ENCODE data around the gene ZNF23. TPM values are rescaled to one million over a fixed set of nuclear protein-coding genes. Genes with fewer than 3 reads are reported as not detected.

Gene ZNF23
- total RNA-seq, 2 experiments from 2014 or later, result 6.0 to 7.3 TPM

DNA sequence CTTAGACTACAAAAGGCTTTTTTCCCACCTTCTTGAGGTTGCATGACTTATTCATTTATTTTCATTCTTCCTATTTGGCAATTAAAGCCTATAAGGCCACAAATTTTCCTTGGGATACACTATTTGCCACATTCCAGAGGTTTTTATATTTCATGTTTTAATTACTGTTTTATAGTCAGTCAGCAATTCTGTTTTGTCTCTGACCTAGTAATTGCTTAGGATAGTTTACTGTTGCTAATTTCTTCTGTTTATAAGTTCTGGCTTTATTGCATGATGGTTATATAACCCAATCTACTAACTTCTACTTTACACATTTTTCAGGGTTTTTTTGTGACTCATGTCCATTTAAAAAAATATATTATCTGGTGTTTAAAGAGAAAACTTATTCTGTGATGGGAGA, 2.5 kb downstream of the ZNF23 start:
- peaks cover 24% of the 10 kb centered on the region for H3K4me1 Mint-ChIP-seq
- ChIA-PET POLR2A (no interaction called here), CTCF (no interaction called here)
- H3K27ac Mint-ChIP-seq, result no peak overlapping the region
- no peak overlapping the region for H3K4me3 Mint-ChIP-seq
- no peak for DNase-seq
- H3K36me3 Mint-ChIP-seq (ENCODE audit: low read depth), result peaks cover 16% of the 10 kb centered on the region
- peaks cover 2% of the 10 kb centered on the region for H3K9me3 Mint-ChIP-seq
- no peaks in the 10 kb centered on the region for H3K27me3 Mint-ChIP-seq

DNA sequence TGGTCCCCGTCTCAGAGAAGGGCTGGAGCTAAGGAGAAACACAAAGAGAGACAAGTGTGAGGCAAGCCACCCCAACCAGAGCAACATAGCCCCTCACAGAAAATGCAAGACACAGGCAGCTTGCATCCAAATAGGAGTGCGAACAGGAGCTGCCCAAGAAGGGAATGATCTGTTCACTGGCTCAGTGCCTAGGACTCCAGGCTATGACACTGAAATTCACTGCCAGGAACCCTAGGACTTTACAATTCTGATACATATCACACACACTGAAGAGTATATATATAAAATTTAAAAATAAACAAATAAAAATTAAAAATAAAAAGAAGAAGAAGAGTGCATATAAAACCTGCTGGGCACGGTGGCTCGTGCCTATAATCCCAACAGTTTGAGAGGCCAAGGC, 5.2 kb downstream of the ZNF23 start:
- Mint-ChIP-seq H3K27me3 (no peaks in the 10 kb centered on the region), H3K27ac (no peak overlapping the region), H3K4me1 (peaks cover 13% of the 10 kb centered on the region), H3K4me3 (no peak overlapping the region), H3K9me3 (peaks cover 17% of the 10 kb centered on the region), H3K36me3 (ENCODE audit: low read depth) (peaks cover 39% of the 10 kb centered on the region)
- ChIA-PET POLR2A (no interaction called here), CTCF (no interaction called here)
- DNase-seq, result no peak

DNA sequence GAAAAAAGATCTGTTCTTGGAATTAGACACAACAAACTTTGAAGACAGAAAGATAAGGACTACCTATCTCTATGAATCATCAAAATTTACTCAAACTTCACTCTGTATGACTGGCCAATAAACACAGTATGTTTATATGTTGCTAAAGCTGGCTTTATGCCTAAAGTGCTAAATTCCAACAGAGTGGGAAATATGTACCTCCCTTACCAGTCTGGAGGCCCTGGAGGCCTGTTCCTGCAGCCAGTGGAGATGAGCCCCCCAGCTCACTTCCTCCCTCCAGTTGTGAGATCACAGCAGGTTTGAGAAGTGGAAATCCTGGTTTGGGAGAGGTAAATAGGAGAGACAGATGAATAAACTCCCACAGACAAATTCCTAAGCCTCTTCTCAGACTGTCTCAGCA, 9.0 kb downstream of the ZNF23 start:
- H3K27ac Mint-ChIP-seq, result no peak overlapping the region
- peaks cover 47% of the 10 kb centered on the region for H3K9me3 Mint-ChIP-seq
- peaks cover 76% of the 10 kb centered on the region for H3K36me3 Mint-ChIP-seq (ENCODE audit: low read depth)
- H3K27me3 Mint-ChIP-seq, result no peaks in the 10 kb centered on the region
- DNase-seq, result no peak
- no peaks in the 10 kb centered on the region for H3K4me1 Mint-ChIP-seq
- no peak overlapping the region for H3K4me3 Mint-ChIP-seq
- ChIA-PET POLR2A (no interaction called here), CTCF (interaction anchor here (0.7 kb wide), 1 partner anchor 8 kb away, joined by 3 read pairs; no protein-coding TSS in a partner anchor)

DNA sequence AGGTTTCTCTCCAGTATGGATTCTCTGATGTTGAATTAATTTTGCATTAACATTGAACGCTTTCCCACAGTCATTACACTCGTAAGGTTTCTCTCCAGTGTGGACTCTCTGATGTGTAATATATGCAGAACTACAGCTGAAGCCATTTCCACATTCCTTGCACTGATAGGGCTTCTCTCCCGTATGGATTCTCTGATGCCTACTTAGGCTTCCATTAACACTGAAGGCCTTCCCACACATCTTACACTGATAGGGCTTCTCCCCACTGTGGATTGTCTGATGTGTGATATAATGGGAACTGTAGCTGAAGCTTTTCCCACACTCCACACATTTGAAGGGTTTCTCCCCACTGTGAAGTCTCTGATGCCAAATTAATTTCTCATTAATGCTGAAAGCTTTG, 13.0 kb downstream of the ZNF23 start:
- Mint-ChIP-seq H3K4me3 (no peak overlapping the region), H3K9me3 (peaks cover 63% of the 10 kb centered on the region), H3K36me3 (ENCODE audit: low read depth) (peaks cover 65% of the 10 kb centered on the region), H3K27me3 (no peaks in the 10 kb centered on the region), H3K4me1 (no peaks in the 10 kb centered on the region), H3K27ac (no peak overlapping the region)
- CTCF ChIA-PET, result no interaction called here
- DNase-seq, result no peak
- POLR2A ChIA-PET, result no interaction called here

DNA sequence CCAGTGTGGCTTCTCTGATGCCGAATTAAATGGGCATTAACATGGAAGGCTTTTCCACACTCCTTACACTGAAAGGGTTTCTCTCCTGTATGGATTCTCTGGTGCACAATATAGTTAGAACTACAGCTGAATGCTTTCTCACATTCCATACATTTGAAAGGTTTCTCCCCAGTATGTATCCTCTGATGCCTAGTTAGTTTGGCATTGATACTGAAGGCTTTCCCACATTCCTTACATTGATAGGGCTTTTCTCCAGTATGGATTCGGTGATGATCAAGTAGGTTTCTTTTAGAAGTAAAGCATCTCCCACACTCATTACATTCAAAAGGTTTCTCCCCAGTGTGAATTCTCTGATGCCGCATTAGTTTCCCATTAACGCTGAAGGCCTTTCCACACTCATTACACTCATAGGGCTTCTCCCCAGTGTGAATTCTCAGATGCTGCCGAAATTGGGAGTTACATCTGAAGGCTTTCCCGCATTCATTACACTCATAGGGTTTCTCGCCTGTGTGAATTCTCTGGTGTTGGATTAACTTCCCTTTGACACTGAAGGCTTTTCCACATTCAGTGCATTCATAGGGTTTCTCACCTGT, 13.7 kb downstream of the ZNF23 start:
- Mint-ChIP-seq H3K27ac (no peak overlapping the region), H3K4me3 (no peak overlapping the region), H3K9me3 (peaks cover 64% of the 10 kb centered on the region), H3K36me3 (ENCODE audit: low read depth) (peaks cover 64% of the 10 kb centered on the region), H3K4me1 (no peaks in the 10 kb centered on the region), H3K27me3 (no peaks in the 10 kb centered on the region)
- no peak for DNase-seq
- POLR2A ChIA-PET, result no interaction called here
- CTCF ChIA-PET, result no interaction called here

DNA sequence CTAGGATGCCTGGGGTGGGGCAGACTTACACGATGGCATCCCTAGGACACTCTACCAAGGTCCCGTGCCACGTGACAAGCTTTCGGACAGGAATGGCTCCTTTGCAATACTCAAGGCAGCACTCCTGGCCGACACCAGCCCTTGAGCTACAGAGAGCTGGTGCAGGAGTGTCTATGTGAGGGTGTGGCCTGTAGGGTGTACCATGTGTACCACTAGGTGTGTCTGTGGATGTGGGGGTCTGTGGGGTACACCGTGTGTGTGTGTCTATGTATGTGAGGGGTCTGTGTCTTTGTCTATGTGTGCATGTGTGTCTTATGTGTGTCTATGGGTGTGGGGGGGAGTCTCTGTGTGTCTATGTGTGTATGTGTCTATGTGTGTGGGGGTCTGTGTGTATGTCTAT, 18.3 kb downstream of the ZNF23 start:
- Mint-ChIP-seq H3K27me3 (no peaks in the 10 kb centered on the region), H3K4me1 (no peaks in the 10 kb centered on the region), H3K4me3 (no peak overlapping the region), H3K36me3 (ENCODE audit: low read depth) (peaks cover 18% of the 10 kb centered on the region), H3K9me3 (peaks cover 30% of the 10 kb centered on the region), H3K27ac (no peak overlapping the region)
- CTCF ChIA-PET, result no interaction called here
- POLR2A ChIA-PET, result no interaction called here
- DNase-seq, result no peak

DNA sequence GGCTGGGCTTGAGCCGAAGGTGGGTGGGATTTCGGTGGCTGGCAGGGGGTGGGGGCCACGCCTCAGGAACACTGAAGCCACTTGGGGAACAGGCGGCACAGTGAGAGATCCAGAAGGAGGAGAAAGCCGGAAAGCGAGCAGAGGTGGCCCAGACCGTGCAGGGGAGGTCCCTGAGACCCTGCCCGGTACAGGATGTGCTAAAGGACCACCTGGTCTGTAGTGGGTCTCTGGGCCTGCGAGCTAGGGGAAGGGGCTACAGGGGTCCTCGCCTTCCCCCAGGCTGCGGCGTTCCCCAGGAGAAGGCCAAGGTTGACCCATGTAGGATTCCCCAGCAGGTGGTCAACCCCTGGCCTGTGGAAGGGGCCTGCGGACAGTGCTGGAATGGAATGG, 20.0 kb downstream of the ZNF23 start, which contains the start of gene TLE7:
Gene TLE7 (minus strand): TSS at position 4 of the 390 bp plus-strand sequence. CDS start 8,730 bp downstream, outside the sequence.
- ChIA-PET CTCF (no interaction called here), POLR2A (no interaction called here)
- Mint-ChIP-seq H3K36me3 (ENCODE audit: low read depth) (peaks cover 8% of the 10 kb centered on the region), H3K4me3 (no peak within 1 kb of the TSS), H3K27me3 (peaks cover 4% of the 10 kb centered on the region), H3K9me3 (peaks cover 17% of the 10 kb centered on the region), H3K4me1 (no peaks in the 10 kb centered on the region), H3K27ac (no peak within 1 kb of the TSS)
- no peak for DNase-seq

DNA sequence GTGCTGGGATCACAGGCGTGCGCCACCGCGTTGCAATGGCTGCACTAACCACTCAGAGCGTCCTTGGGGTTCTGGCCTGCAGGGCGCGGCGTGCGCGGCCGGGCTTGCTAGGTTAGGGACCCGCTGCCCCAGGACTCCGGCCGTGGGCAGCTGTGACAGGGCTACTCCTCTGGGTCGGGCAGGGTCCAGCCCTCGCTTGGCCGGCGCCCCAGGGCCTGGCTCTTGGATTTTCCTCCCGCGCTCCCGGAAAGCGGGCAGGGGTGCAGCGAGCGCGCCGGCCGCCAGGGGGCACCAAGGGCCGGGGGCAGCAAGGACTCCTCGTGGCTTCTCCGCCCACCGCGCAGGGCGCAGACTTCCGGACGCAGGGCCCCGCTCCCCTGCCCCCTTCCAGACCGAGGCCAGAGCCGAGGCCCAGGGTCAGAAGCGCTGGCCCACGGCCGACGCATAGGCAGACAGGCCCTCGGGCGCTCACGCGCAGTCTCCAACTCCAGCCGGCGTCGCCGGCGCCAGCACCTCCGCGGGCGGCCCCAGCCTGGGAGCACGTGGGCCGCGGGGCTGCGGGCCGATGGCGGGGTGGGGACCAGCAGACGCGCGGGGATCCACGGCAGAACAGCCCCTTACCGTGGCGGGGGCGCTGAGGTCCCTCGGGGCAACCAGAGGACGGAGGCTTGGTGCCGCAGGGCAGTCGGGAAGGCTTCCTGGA, 20.5 kb downstream of the ZNF23 start:
- no peak for DNase-seq
- Mint-ChIP-seq H3K36me3 (ENCODE audit: low read depth) (peaks cover 8% of the 10 kb centered on the region), H3K4me1 (no peaks in the 10 kb centered on the region), H3K4me3 (no peak overlapping the region), H3K27ac (no peak overlapping the region), H3K27me3 (peaks cover 4% of the 10 kb centered on the region), H3K9me3 (peaks cover 17% of the 10 kb centered on the region)
- POLR2A ChIA-PET, result no interaction called here
- CTCF ChIA-PET, result no interaction called here

DNA sequence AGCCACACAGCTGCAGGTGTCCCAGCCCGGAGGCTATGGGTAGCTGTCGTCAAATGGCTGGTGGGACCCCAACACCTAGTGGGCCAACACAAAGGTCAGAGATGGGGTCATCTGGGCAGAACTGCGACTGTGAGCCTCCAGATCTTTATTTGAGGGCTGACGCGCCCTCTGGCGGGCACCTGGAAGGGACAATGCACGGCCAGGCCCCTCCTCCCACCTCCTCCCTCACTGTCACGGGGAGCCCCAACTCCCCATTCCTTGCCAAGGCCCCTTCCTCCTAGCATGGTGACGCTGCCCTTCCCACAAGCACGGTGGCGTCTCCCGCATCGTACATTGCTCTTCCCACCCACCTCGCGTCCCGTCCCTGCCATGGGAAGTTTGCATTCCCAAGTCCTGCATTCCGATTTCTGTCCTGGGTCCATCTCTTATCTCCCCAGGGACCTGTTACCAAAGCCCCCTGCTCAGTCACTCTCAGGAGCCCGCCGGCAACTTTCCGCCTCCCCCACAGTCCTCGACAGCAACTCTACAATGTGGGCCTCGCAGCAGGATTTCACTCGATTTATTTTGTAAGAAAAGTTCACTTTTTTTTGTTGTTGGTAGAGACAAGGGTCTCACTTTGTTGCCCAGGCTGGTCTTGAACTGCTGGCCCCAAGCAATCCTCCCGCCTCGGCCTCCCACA, 21.2 kb downstream of the ZNF23 start:
- H3K27me3 Mint-ChIP-seq, result peaks cover 4% of the 10 kb centered on the region
- ChIA-PET CTCF (interaction anchor here (1.1 kb wide), 1 partner anchor 59 kb away, joined by 5 read pairs; no protein-coding TSS in a partner anchor), POLR2A (no interaction called here)
- H3K27ac Mint-ChIP-seq, result no peak overlapping the region
- no peak for DNase-seq
- H3K4me3 Mint-ChIP-seq, result no peak overlapping the region
- H3K36me3 Mint-ChIP-seq (ENCODE audit: low read depth), result peaks cover 6% of the 10 kb centered on the region
- H3K9me3 Mint-ChIP-seq, result peaks cover 13% of the 10 kb centered on the region
- H3K4me1 Mint-ChIP-seq, result no peaks in the 10 kb centered on the region

DNA sequence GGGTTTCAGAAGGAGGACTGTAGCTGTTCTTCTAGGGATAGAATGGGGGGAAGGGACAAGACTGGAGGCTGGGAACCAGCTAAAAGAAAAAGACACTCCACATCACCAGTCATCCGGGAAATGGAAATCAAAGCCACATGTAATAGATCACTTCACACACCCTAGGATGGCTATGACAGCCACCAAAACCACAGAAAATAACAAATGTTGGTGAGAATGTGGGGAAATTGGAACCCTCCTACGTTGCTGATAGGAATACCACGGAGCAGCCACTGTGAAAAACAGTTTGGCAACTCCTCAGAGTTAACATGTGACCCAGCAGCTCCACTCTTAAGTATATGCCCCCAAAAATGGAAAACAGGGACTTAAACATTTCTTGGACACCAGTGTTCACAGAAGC, 22.5 kb downstream of the ZNF23 start:
- Mint-ChIP-seq H3K36me3 (ENCODE audit: low read depth) (peaks cover 5% of the 10 kb centered on the region), H3K27me3 (peaks cover 4% of the 10 kb centered on the region), H3K27ac (no peak overlapping the region), H3K4me3 (no peak overlapping the region), H3K9me3 (peaks cover 7% of the 10 kb centered on the region), H3K4me1 (no peaks in the 10 kb centered on the region)
- ChIA-PET CTCF (interaction anchor here (1.1 to 1.5 kb wide), 2 partner anchors 12 to 60 kb away, joined by 4 to 5 read pairs; no protein-coding TSS in a partner anchor), POLR2A (no interaction called here)
- DNase-seq, result no peak

DNA sequence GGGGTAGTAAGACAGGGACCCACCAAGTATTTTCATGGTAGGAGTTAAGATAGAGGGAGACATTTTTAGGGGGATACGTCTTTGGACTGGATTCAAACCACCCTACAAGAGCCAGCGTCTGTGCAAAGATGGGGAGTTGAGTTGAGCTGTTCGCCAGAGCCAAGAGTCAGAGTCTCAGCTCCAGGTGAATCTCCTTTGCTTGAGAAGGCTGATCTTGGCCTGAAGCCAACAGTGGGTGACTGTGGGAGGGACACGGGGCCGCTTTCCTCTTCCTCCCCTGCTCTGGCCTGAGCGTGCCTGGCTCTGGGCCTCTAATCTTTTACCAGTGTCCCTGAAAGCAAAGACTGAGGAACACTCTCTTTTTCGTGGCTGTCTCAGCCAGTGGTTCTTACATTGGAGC, 25.6 kb downstream of the ZNF23 start:
- no peaks in the 10 kb centered on the region for H3K9me3 Mint-ChIP-seq
- no peak overlapping the region for H3K4me3 Mint-ChIP-seq
- ChIA-PET POLR2A (no interaction called here), CTCF (no interaction called here)
- DNase-seq, result no peak
- no peaks in the 10 kb centered on the region for H3K4me1 Mint-ChIP-seq
- no peaks in the 10 kb centered on the region for H3K36me3 Mint-ChIP-seq (ENCODE audit: low read depth)
- peaks cover 4% of the 10 kb centered on the region for H3K27me3 Mint-ChIP-seq
- no peak overlapping the region for H3K27ac Mint-ChIP-seq

DNA sequence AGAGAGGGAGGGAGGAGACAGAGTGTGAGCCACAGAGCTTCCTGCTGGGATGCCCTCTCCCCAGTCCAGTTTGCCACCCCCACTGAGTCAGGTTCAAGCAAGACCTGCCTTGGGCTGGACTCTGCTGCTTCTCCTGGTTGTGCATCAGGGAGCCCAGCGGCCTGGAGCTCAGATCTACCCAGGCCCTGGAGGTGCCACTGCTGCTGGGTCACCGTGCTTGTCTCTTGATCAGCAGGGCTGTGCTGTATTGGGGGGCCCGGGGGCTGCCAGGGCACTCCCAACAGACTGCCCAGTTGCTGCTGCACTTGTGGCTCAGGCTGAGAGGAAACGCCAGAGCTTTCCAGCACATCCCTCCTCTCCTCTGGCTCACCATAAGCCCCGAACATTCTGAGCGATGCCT, 29.1 kb downstream of the ZNF23 start:
- H3K27ac Mint-ChIP-seq, result no peak overlapping the region
- POLR2A ChIA-PET, result no interaction called here
- DNase-seq, result no peak
- H3K4me3 Mint-ChIP-seq, result no peak overlapping the region
- H3K36me3 Mint-ChIP-seq (ENCODE audit: low read depth), result no peaks in the 10 kb centered on the region
- CTCF ChIA-PET, result interaction anchor here (1.6 kb wide), 1 partner anchor 67 kb away, joined by 3 read pairs; no protein-coding TSS in a partner anchor
- no peaks in the 10 kb centered on the region for H3K4me1 Mint-ChIP-seq
- H3K27me3 Mint-ChIP-seq, result peaks cover 10% of the 10 kb centered on the region
- H3K9me3 Mint-ChIP-seq, result no peaks in the 10 kb centered on the region

DNA sequence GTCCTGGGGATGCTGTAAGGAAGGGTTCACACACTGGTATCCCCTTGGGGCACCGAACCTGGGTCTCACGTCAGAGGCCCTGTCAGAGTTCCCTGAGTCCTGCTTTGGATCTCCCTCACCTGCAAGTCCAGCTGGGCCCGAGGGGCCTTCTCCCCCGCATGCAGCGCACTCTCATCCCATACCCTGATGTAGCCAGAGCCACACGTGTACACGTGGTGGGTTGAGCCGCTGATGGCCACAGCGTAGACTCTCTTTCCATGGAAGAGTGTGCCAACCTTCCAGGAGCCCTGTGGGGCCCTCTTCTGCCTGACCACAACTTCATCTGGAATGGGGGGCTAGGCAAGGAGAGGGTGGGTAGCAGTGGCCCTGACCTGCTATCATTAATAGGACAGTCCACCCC, 30.1 kb downstream of the ZNF23 start:
- Mint-ChIP-seq H3K36me3 (ENCODE audit: low read depth) (no peaks in the 10 kb centered on the region), H3K27me3 (peaks cover 9% of the 10 kb centered on the region), H3K27ac (no peak overlapping the region), H3K4me3 (no peak overlapping the region), H3K9me3 (no peaks in the 10 kb centered on the region), H3K4me1 (no peaks in the 10 kb centered on the region)
- CTCF ChIA-PET, result no interaction called here
- POLR2A ChIA-PET, result no interaction called here
- no peak for DNase-seq

DNA sequence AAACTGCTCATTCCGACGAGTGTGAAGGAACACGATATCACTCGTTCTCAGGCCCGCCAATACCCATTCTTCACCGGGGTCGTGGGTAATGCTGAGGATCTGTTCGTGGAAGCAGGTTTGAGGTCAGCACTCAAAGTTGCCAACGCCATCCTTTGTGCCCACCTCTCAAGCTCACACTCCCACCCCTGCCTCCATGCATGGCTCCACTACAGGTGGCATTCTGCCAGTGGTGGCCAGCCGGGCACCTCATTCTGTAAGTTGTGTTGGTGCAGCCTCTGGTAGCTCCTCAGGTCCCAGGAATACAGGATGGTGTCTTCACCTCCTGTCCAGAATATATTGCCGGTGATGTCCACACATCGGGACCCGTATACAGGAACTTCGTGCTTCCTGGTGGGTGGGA, 30.9 kb downstream of the ZNF23 start:
- H3K36me3 Mint-ChIP-seq (ENCODE audit: low read depth), result no peaks in the 10 kb centered on the region
- peaks cover 4% of the 10 kb centered on the region for H3K4me1 Mint-ChIP-seq
- no peak for DNase-seq
- ChIA-PET CTCF (no interaction called here), POLR2A (no interaction called here)
- H3K4me3 Mint-ChIP-seq, result no peak overlapping the region
- peaks cover 18% of the 10 kb centered on the region for H3K27me3 Mint-ChIP-seq
- no peaks in the 10 kb centered on the region for H3K9me3 Mint-ChIP-seq
- no peak overlapping the region for H3K27ac Mint-ChIP-seq

Data from activated CD4-positive, alpha-beta memory T cell treated with anti-CD3 and anti-CD28 coated beads, Interleukin-2, amount 10 ng/mL, durations not matched to agents 7 days and 5 days (primary cell).